Measurements from ENCODE around the gene BTBD19. TPM values are rescaled to one million over a fixed set of nuclear protein-coding genes. Genes with fewer than 3 reads are reported as not detected.

The BTBD19 gene
- total and polyA plus RNA-seq, 9 of the 15 experiments (the other 6 are each of a cell fraction or from before 2014, with no cell fraction given): 0.22 to 2.0 (median 0.95) TPM

DNA sequence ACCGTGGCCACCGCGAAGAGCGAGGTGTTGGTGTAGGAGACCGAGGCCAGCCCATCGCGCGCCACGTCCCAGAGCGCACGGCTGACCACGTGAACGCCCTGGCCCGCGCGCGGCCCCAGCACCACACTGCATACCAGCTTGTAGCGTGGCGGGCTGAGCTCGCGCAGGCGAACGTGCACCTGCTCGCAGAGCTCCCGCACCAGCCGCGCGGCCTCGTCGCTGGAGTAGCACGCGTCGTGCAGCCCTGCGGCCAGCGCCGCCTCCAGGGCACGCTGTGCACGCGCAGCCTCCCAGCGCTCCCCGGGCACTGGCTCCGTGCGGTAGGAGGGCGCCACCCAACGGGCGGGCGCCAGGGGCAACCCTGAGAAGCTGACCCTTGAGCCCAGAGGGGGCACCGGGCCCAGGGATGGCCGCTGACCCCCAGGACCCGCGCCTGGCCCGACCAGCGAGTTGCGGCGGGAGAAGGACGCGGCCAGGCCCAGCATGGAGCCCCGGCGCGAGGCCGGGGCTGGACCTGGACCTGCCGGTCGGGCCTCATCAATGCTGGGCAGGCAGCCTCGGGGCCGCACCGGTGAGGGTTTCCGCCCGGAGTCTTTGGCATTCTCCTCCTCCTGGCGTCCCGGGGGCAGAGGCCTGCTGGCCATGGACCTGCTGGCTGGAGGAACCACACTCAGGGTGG, 2.2 kb upstream of the BTBD19 start (continued):
- TF ChIP-seq, protein P1, sequence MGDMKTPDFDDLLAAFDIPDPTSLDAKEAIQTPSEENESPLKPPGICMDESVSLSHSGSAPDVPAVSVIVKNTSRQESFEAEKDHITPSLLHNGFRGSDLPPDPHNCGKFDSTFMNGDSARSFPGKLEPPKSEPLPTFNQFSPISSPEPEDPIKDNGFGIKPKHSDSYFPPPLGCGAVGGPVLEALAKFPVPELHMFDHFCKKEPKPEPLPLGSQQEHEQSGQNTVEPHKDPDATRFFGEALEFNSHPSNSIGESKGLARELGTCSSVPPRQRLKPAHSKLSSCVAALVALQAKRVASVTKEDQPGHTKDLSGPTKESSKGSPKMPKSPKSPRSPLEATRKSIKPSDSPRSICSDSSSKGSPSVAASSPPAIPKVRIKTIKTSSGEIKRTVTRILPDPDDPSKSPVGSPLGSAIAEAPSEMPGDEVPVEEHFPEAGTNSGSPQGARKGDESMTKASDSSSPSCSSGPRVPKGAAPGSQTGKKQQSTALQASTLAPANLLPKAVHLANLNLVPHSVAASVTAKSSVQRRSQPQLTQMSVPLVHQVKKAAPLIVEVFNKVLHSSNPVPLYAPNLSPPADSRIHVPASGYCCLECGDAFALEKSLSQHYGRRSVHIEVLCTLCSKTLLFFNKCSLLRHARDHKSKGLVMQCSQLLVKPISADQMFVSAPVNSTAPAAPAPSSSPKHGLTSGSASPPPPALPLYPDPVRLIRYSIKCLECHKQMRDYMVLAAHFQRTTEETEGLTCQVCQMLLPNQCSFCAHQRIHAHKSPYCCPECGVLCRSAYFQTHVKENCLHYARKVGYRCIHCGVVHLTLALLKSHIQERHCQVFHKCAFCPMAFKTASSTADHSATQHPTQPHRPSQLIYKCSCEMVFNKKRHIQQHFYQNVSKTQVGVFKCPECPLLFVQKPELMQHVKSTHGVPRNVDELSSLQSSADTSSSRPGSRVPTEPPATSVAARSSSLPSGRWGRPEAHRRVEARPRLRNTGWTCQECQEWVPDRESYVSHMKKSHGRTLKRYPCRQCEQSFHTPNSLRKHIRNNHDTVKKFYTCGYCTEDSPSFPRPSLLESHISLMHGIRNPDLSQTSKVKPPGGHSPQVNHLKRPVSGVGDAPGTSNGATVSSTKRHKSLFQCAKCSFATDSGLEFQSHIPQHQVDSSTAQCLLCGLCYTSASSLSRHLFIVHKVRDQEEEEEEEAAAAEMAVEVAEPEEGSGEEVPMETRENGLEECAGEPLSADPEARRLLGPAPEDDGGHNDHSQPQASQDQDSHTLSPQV (IDR thresholded peaks at IDR 0.05): peak; percentile 27; the same call in 1 of the 2 replicates
- TF ChIP-seq ZBTB1 (CRISPR knock-in tag; IDR thresholded peaks at IDR 0.05; ENCODE audit: borderline replicate concordance, low read depth): no peak
- TF ChIP-seq, protein P2, sequence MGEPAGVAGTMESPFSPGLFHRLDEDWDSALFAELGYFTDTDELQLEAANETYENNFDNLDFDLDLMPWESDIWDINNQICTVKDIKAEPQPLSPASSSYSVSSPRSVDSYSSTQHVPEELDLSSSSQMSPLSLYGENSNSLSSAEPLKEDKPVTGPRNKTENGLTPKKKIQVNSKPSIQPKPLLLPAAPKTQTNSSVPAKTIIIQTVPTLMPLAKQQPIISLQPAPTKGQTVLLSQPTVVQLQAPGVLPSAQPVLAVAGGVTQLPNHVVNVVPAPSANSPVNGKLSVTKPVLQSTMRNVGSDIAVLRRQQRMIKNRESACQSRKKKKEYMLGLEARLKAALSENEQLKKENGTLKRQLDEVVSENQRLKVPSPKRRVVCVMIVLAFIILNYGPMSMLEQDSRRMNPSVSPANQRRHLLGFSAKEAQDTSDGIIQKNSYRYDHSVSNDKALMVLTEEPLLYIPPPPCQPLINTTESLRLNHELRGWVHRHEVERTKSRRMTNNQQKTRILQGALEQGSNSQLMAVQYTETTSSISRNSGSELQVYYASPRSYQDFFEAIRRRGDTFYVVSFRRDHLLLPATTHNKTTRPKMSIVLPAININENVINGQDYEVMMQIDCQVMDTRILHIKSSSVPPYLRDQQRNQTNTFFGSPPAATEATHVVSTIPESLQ (CRISPR knock-in tag; IDR thresholded peaks at IDR 0.05): no peak
- TF ChIP-seq, protein P3, sequence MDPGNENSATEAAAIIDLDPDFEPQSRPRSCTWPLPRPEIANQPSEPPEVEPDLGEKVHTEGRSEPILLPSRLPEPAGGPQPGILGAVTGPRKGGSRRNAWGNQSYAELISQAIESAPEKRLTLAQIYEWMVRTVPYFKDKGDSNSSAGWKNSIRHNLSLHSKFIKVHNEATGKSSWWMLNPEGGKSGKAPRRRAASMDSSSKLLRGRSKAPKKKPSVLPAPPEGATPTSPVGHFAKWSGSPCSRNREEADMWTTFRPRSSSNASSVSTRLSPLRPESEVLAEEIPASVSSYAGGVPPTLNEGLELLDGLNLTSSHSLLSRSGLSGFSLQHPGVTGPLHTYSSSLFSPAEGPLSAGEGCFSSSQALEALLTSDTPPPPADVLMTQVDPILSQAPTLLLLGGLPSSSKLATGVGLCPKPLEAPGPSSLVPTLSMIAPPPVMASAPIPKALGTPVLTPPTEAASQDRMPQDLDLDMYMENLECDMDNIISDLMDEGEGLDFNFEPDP (CRISPR knock-in tag; IDR thresholded peaks at IDR 0.05): no peak
- TF ChIP-seq FIP1L1 (IDR thresholded peaks at IDR 0.05; ENCODE audit: low read depth, low read length, poor library complexity, severe bottlenecking): peak; percentile 73
- no peak for TF ChIP-seq JUN (IDR thresholded peaks at IDR 0.05; ENCODE audit: borderline replicate concordance, low read depth, low read length)
- TF ChIP-seq JUN (CRISPR knock-in tag; IDR thresholded peaks at IDR 0.05; ENCODE audit: borderline replicate concordance): 0 out of 2 replicates have a peak, but pooled peaks have one; percentile 45
- TF ChIP-seq GTF2E2 (tag; IDR thresholded peaks at IDR 0.05): no peak
- no peak for TF ChIP-seq CBX8 (IDR thresholded peaks at IDR 0.05; ENCODE audit: borderline replicate concordance, extremely low read depth, low read depth, low read length, poor library complexity, severe bottlenecking)
- no peak for TF ChIP-seq NR2C1 (IDR thresholded peaks at IDR 0.05)
- TF ChIP-seq NR2C1 (tag; IDR thresholded peaks at IDR 0.05): no peak
- no peak for TF ChIP-seq E2F1 (CRISPR knock-in tag; IDR thresholded peaks at IDR 0.05)
- TF ChIP-seq DMBX1 (CRISPR knock-in tag; IDR thresholded peaks at IDR 0.05; ENCODE audit: borderline replicate concordance): no peak
- no peak for TF ChIP-seq MYC (IDR thresholded peaks at IDR 0.05; ENCODE audit: low read depth, low read length)
- no peak for TF ChIP-seq MYC (CRISPR knock-in tag; IDR thresholded peaks at IDR 0.05; ENCODE audit: borderline replicate concordance, low read depth)
- no peak for TF ChIP-seq SMC3 (conservative IDR thresholded peaks at IDR 0.05; ENCODE audit: insufficient read depth, low read depth, low read length)

Data from K562 (cell line).